Osteocyte (in vitro differentiated cells): ENCODE data around the gene FGFR1OP2. TPM values are rescaled to one million over a fixed set of nuclear protein-coding genes. Genes with fewer than 3 reads are reported as not detected.

Source experiments
- DNase-seq: peaks from one replicate; pipeline ENCODE4 v3.0.0; 2021; ENCODE audit warnings: mixed read lengths; ENCODE audit not compliant: unreplicated experiment; ENCODE audit errors: extremely low spot score
- H3K27ac Mint-ChIP-seq: one replicate; pipeline ENCODE4 v1.8.0; 2021; ENCODE audit warnings: mild to moderate bottlenecking, mixed read lengths; ENCODE audit not compliant: unreplicated experiment
- H3K27me3 Mint-ChIP-seq: one replicate; pipeline ENCODE4 v1.8.0; 2021; ENCODE audit warnings: mixed read lengths; ENCODE audit not compliant: unreplicated experiment
- H3K36me3 Mint-ChIP-seq: one replicate; pipeline ENCODE4 v1.8.0; 2021; ENCODE audit warnings: mixed read lengths; ENCODE audit not compliant: unreplicated experiment
- H3K4me1 Mint-ChIP-seq: one replicate; pipeline ENCODE4 v1.8.0; 2021; ENCODE audit warnings: mixed read lengths; ENCODE audit not compliant: unreplicated experiment
- H3K4me3 Mint-ChIP-seq: one replicate; pipeline ENCODE4 v1.8.0; 2021; ENCODE audit warnings: mild to moderate bottlenecking, moderate library complexity, mixed read lengths; ENCODE audit not compliant: unreplicated experiment
- H3K9me3 Mint-ChIP-seq: one replicate; pipeline ENCODE4 v1.8.0; 2021; ENCODE audit warnings: mixed read lengths; ENCODE audit not compliant: unreplicated experiment
- CTCF ChIP-seq: fragments of 200-600 bp; sonication (generic); IDR thresholded peaks from 2 replicates; pipeline ENCODE4 v1.5.0; 2021; ENCODE audit warnings: antibody characterized with exemption, mild to moderate bottlenecking, moderate library complexity
- total RNA-seq: library from RNA; stranded (reverse); gene quantifications from 2 replicates; pipeline ENCODE4 v1.2.1, GENCODE V29; 2021

The FGFR1OP2 gene
- total RNA-seq, 1 donor from 2014 or later = 44.4 TPM

GRCh38 chr12:26991826-26992225 is 53.6 kb downstream of the FGFR1OP2 start:
- Mint-ChIP-seq H3K4me1 (no peaks in the 10 kb centered on the region), H3K4me3 (no peak overlapping the region)

GRCh38 chr12:26994109-26994508 is 55.8 kb downstream of the FGFR1OP2 start:
- H3K4me1 Mint-ChIP-seq = no peaks in the 10 kb centered on the region
- TF ChIP-seq CTCF = no peak
- no peak overlapping the region for H3K4me3 Mint-ChIP-seq
- DNase-seq = no peak
- H3K36me3 Mint-ChIP-seq = peaks cover 36% of the 10 kb centered on the region
- no peaks in the 10 kb centered on the region for H3K9me3 Mint-ChIP-seq
- no peak overlapping the region for H3K27ac Mint-ChIP-seq
- H3K27me3 Mint-ChIP-seq = no peaks in the 10 kb centered on the region

More at GRCh38 chr12:26991826-26992225, 53.6 kb downstream of the FGFR1OP2 start:
- Mint-ChIP-seq H3K9me3 (no peaks in the 10 kb centered on the region), H3K27ac (no peak overlapping the region), H3K27me3 (no peaks in the 10 kb centered on the region), H3K36me3 (peaks cover 39% of the 10 kb centered on the region)
- no peak for TF ChIP-seq CTCF
- DNase-seq = no peak

- no peak for TF ChIP-seq CTCF
- H3K4me1 Mint-ChIP-seq = no peaks in the 10 kb centered on the region
- H3K27ac Mint-ChIP-seq = no peak overlapping the region
- no peak for DNase-seq
- H3K9me3 Mint-ChIP-seq = no peaks in the 10 kb centered on the region
- no peaks in the 10 kb centered on the region for H3K27me3 Mint-ChIP-seq
- peaks cover 36% of the 10 kb centered on the region for H3K36me3 Mint-ChIP-seq
- H3K4me3 Mint-ChIP-seq = no peak overlapping the region
Observed at GRCh38 chr12:26995706-26996105, 57.4 kb downstream of the FGFR1OP2 start.

- Mint-ChIP-seq H3K4me3 (no peak overlapping the region), H3K27me3 (no peaks in the 10 kb centered on the region), H3K36me3 (peaks cover 34% of the 10 kb centered on the region), H3K27ac (no peak overlapping the region), H3K9me3 (no peaks in the 10 kb centered on the region), H3K4me1 (no peaks in the 10 kb centered on the region)
- no peak for TF ChIP-seq CTCF
- DNase-seq = no peak
Observed at GRCh38 chr12:26997003-26997402, 58.7 kb downstream of the FGFR1OP2 start.

GRCh38 chr12:27000961-27001360 is 62.7 kb downstream of the FGFR1OP2 start:
- peaks cover 21% of the 10 kb centered on the region for H3K36me3 Mint-ChIP-seq
- TF ChIP-seq CTCF = no peak
- H3K4me1 Mint-ChIP-seq = peaks cover 8% of the 10 kb centered on the region
- H3K27ac Mint-ChIP-seq = no peak overlapping the region
- no peak for DNase-seq
- no peaks in the 10 kb centered on the region for H3K27me3 Mint-ChIP-seq
- H3K9me3 Mint-ChIP-seq = no peaks in the 10 kb centered on the region
- no peak overlapping the region for H3K4me3 Mint-ChIP-seq
